HPDE6-E6E7 (cell line): ENCODE measurements around the gene CCDC137.
A peak's percentile ranks its signal among the peaks of the same experiment; 100 is the strongest.
"Not testable (repeated sequence)": the region's sequence is repeated elsewhere in the genome, so short reads cannot be mapped to it uniquely, and the experiment has no call there.

Source experiments
- DNase-seq: peaks from one replicate; pipeline ENCODE4 v3.0.0; 2011; ENCODE audit warnings: missing footprints; ENCODE audit errors: extremely low spot score

Gene CCDC137

DNA sequence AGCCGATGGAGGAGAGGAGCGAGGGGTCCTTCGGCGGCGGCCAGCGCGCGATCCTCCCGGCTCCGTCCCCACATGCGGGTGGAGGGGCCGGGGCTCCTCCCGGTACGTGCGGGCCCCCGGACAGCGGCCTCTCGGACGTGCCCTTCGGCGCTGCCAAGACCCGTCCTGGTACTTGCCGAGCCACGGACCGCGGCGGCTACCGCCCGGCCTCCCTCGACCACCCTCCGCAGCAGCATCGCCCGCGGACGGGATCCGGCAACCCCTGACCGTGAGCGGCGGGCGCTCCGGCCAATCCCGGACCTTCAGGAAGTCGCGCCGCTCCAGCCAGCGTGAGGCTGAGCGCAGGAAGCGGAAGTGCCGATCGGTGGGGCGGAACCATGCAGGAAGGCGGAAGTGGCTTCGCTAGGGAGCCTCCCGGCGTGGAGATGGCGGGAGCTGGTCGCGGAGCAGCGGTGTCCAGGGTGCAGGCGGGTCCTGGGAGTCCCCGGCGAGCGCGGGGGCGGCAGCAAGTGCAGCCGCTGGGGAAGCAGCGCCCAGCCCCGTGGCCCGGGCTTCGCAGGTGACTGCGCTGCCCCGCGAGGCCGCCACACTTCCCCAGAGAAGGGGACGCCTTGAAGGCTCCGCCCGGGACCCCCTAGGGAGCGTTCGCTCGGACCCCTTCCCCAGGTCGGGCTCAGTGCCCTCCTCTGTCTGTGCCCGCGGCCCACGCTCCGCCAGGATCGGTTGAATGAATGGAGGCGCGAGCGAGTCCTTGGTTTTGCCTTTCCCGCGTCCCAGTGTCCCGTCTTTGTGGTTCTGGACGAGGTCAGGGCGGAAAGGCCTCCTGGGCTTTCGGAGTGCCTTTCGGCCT is at the start of gene CCDC137, which contains the start of gene OXLD1:
TSS of gene CCDC137 (plus strand) at position 396 of the 850 bp plus-strand sequence. CDS start at position 426, 30 bp downstream.
TSS of gene OXLD1 (minus strand) at position 264 of the 850 bp plus-strand sequence. CDS start at position 236, 28 bp downstream.
- peak; percentile 96 for DNase-seq

GRCh38 chr17:81616877-81617276 is 49.7 kb upstream of the CCDC137 start:
- DNase-seq: no peak

GRCh38 chr17:81618307-81618706 is 48.2 kb upstream of the CCDC137 start:
- DNase-seq: not testable (repeated sequence)

DNA sequence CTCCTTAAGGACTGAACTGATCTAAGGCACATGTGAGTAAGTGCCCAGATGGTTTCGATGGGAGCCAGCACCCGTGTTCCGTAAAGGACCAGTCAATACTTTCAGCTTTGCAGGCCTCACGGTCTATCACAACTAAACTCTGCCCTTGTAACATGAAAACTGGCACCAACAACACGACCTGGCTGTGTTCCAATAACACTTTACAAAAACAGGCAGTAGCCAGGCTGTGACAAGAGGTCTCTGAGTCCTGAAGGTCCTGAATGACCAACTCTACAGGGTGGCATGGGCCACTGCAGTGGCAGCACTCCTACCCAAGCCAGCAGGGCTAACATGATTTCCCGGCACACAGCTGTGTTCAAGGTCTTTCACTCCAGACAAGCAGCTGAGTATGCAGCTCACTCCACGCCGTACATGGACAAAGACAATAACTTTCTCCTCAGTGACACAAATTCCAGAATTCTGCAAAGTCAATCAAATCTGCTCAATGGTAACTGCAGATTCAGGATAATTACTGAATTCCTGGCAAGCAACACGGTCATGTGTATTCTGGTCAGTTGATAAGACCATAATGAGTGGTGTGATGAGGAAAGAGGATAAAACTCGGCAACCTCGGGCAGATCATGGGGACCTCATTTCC is 44.9 kb upstream of the CCDC137 start:
- DNase-seq: no peak

- DNase-seq: no peak
Measured at GRCh38 chr17:81630274-81630673, 36.3 kb upstream of the CCDC137 start.

DNA sequence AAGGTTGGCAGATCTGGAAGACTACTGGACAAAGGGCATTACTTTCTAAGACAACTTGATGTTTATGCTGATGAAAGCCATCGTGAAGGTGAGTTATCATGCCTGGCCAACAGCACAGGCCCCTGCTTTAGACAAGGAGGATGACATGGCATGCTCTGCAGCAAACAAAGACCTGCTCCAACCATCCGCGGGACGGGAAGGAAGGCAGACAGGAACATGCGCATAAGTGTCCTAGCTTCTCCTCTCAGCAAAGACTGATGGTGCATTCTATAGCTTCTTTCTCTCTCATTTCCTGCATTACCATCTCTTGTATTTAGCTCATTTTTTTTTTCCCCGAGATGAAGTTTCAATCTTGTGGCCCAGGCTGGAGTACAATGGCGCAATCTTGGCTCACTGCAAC is 35.1 kb upstream of the CCDC137 start:
- no peak for DNase-seq

- no peak for DNase-seq
Measured at GRCh38 chr17:81635431-81635830, 31.1 kb upstream of the CCDC137 start.

GRCh38 chr17:81635973-81636504 is 30.5 kb upstream of the CCDC137 start:
- peak; percentile 41 for DNase-seq

- DNase-seq: peak; percentile 92
Measured at GRCh38 chr17:81636505-81637288, 29.8 kb upstream of the CCDC137 start, which contains the start of the genes NPLOC4 and TSPAN10. TSS of gene NPLOC4 (minus strand) at chr17:81637112. CDS start at chr17:81636930, 182 bp downstream. TSS of gene TSPAN10 (plus strand) at chr17:81637196. CDS start at chr17:81642413, 5,217 bp downstream.

DNA sequence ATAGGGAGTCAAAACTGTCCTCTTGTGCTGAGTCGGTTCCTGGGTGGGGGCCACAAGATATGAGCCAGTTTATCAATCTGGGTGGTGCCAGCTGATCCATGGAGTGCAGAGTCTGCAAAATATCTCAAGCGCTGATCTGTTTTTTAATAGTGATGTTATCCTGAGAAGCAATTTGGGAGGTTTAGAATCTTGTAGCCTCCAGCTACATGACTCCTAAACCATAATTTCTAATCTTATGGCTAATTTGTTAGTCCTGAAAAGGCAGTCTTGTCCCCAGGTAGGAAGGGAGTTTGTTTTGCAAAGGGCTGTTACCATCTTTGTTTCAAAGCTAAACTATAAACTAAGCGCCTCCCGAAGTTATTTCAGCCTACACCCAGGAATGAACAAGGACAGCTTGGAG is 27.9 kb upstream of the CCDC137 start:
- DNase-seq: no peak

- no peak for DNase-seq
Measured at GRCh38 chr17:81640011-81640410, 26.5 kb upstream of the CCDC137 start.

- peak; percentile 99 for DNase-seq
Measured at GRCh38 chr17:81641825-81642489, 24.6 kb upstream of the CCDC137 start.

DNA sequence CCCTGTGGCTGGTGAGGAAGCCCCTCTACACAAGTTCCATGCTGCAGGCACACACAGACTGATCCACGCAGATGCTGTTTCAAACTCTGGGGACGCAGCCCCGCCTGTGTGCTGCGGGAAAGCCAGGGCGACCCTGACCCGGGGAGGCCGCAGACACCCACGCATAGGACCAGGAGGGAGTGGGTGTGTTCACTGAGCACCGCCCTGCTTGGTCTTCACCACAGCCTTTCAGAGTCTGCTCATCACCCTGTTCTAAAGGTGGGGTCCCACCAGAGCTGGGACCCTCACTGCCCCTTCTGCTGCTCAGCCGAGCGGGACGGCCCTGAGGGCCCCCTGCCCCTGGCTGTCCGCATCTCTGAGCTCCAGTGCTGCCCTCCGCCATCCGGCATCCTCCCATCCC is 22.0 kb upstream of the CCDC137 start:
- DNase-seq: no peak

GRCh38 chr17:81644976-81645952 is 21.3 kb upstream of the CCDC137 start:
- DNase-seq: no peak

DNA sequence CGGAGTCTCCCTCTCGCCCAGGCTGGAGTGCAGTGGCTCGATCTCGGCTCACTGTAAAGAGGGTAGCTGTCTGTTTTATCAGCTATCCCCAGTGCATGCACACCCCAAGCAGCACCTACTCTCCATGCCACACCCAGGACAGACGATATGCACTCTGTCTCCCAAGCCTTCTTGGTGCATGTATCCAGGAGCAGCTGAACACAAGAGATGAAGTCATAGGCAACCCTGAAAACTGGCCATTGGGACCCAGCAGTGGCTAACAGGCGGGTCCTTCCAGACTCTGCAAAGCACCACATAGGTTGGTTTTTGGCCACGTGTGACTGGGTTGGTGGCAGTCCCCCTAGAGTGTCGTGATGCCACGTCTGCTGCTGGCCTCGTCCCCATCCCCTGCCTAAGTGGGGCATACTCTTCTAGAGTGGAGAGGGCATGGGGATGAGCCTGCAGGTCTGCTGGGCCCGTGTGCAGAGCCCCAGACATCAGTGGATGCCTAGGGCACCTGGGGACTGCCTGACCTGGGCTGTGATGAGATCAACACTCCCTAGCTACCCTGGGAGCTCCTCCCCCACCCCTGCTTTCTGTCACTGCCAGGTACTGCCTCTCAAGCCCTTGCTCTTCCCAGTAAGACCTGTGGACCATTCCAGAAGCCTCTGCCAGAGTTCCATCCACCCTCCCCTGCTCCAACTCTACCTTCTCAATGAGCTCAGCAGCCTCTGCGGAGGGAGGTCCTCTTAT is 19.5 kb upstream of the CCDC137 start:
- DNase-seq: no peak

DNA sequence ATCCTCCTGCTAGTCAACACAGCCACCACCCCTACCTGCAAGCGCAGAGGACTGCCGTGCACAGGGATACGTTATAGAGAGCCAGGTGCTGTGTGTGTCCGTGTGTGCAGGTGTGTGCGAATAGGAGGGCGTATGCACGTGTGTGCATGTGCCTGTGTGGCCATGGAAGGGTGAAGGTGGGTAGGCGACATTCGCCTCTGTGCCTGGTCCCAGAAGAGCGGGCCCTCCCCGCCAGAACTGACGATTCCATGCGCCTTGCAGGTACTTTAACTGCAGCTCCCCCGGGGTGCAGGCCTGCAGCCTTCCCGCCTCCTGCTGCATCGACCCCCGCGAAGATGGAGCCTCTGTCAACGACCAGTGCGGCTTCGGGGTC is 18.9 kb upstream of the CCDC137 start:
- no peak for DNase-seq

GRCh38 chr17:81648013-81648706 is 18.4 kb upstream of the CCDC137 start:
- no peak for DNase-seq

DNA sequence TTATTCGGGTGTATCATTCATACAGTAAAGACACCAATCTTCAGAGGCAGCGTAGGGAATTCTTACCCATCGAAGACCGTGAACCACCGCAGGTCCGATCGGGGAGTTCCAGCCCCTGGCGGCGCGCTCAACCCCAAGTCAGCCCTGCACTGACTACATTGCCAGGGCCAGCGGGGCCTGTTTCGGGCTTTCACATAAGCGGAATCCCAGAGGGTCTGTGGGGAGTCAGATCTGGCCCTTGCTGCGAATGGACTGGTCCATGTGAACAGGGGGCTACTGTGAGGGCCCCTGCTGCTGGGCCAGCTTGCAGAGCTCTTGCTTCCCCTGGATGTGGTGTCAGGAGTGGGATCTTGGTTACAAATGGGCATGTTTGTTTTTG is 17.8 kb upstream of the CCDC137 start:
- DNase-seq: no peak

DNA sequence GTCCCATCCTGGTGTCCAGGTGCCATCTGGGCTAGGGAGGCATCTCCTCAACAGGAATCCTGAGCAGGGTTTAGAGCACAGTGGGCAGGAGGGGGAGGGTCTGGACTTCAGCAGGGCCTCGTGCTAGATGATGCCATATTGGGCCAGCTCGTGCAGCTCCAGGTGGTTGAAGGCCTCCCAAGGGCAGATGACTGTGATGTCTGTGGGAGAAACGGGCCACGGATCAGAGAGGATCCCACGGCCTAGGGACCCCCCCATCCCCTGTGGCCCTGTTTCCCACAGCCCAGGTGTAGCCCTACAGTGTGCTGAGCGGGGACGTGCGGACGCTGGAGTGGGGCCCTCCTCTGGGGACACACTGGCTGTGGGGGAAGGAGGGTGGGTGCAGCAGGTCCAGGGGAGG is 15.6 kb upstream of the CCDC137 start:
- no peak for DNase-seq
